22Rv1 (cell line): Measurements from ENCODE around the gene DESI2.
"Not testable (repeated sequence)": the region's sequence is repeated elsewhere in the genome, so short reads cannot be mapped to it uniquely, and the experiment has no call there.

Source experiments
- CTCF ChIP-seq: fragments of 450-650 bp; IDR thresholded peaks from 2 replicates; pipeline ENCODE4 v1.5.1; 2017; ENCODE audit warnings: mild to moderate bottlenecking
- ZFX ChIP-seq: fragments of 450-650 bp; IDR thresholded peaks from 2 replicates; pipeline ENCODE4 v1.6.1; 2017; ENCODE audit warnings: antibody characterized with exemption, borderline replicate concordance

- not testable (repeated sequence) for TF ChIP-seq CTCF, ZFX
Measured at GRCh38 chr1:244666672-244667418, 13.9 kb downstream of the DESI2 start.
